ENCODE measurements around the gene POU3F1.

The POU3F1 gene

GRCh38 chr1:37995751-37996345 lies 50.7 kb downstream of the POU3F1 start:
- TF ChIP-seq HOXC10 (CRISPR knock-in tag; IDR thresholded peaks at IDR 0.05) (no peak), ZNF311 (tag by site-specific recombination; IDR thresholded peaks at IDR 0.05; ENCODE audit: borderline replicate concordance) (no peak), GLIS1 (tag by site-specific recombination; IDR thresholded peaks at IDR 0.05) (no peak), ZNF146 (tag by site-specific recombination; IDR thresholded peaks at IDR 0.05) (no peak), ZNF645 (tag by site-specific recombination; IDR thresholded peaks at IDR 0.05) (no peak), SETDB1 (IDR thresholded peaks at IDR 0.05; ENCODE audit: insufficient read length, low read length) (no peak), TCF7L2 (IDR thresholded peaks at IDR 0.05; ENCODE audit: borderline replicate concordance, low read depth, low read length) (no peak), ZNF623 (tag by site-specific recombination; IDR thresholded peaks at IDR 0.05) (no peak), ZFP69B (tag by site-specific recombination; IDR thresholded peaks at IDR 0.05) (no peak), ZNF184 (tag by site-specific recombination; IDR thresholded peaks at IDR 0.05) (no peak)
- Histone ChIP-seq H3K36me3 (ENCODE audit: control insufficient read depth in 2 of 2, insufficient read depth in 1 of 2, low read length in 2 of 2) (peaks cover 0 to 45% of the 10 kb centered on the region in 2 experiments; a peak in 1 of 3 replicates), H3K27ac (ENCODE audit: extremely low read depth, low read depth, low read length) (no peak overlapping the region), H3K4me1 (ENCODE audit: control insufficient read depth, insufficient read depth, low read length) (peaks cover 13% of the 10 kb centered on the region), H3K4me3 (ENCODE audit: low read depth, low read length) (no peak overlapping the region), H3K9me3 (ENCODE audit: control insufficient read depth, insufficient read depth, low read depth, low read length) (no peaks in the 10 kb centered on the region)
- ChIA-PET CTCF (no interaction called here), POLR2A (no interaction called here)

GRCh38 chr1:37994886-37995566 lies 51.6 kb downstream of the POU3F1 start:
- Histone ChIP-seq H3K27ac (ENCODE audit: extremely low read depth, low read depth, low read length) (no peak overlapping the region), H3K36me3 (ENCODE audit: control insufficient read depth in 2 of 2, insufficient read depth in 1 of 2, low read length in 2 of 2) (peaks cover 0 to 45% of the 10 kb centered on the region in 2 experiments; a peak in 1 of 3 replicates), H3K9me3 (ENCODE audit: control insufficient read depth, insufficient read depth, low read depth, low read length) (no peaks in the 10 kb centered on the region), H3K4me3 (ENCODE audit: low read depth, low read length) (no peak overlapping the region), H3K4me1 (ENCODE audit: control insufficient read depth, insufficient read depth, low read length) (peaks cover 5% of the 10 kb centered on the region; the same call in 1 of the 2 replicates)
- CTCF ChIA-PET: interaction anchor here (2.0 kb wide), 1 partner anchor 24 kb away, joined by 5 read pairs; no protein-coding TSS in a partner anchor
- POLR2A ChIA-PET: interaction anchor here (1.0 kb wide), 1 partner anchor 18 kb away, joined by 4 read pairs; the partner anchor contains the start of gene UTP11
- TF ChIP-seq ZNF510 (tag by site-specific recombination; IDR thresholded peaks at IDR 0.05; ENCODE audit: insufficient replicate concordance) (no peak), ZXDB (tag by site-specific recombination; IDR thresholded peaks at IDR 0.05) (no peak), AEBP2 (tag by site-specific recombination; IDR thresholded peaks at IDR 0.05; ENCODE audit: borderline replicate concordance) (no peak), ZNF341 (tag by site-specific recombination; IDR thresholded peaks at IDR 0.05; ENCODE audit: low read depth) (no peak), ZNF18 (tag by site-specific recombination; IDR thresholded peaks at IDR 0.05) (no peak), ZNF629 (tag by site-specific recombination; IDR thresholded peaks at IDR 0.05) (no peak), ZNF175 (tag by site-specific recombination; IDR thresholded peaks at IDR 0.05) (no peak), ZNF776 (tag by site-specific recombination; IDR thresholded peaks at IDR 0.05; ENCODE audit: borderline replicate concordance) (no peak), ZNF660 (tag by site-specific recombination; IDR thresholded peaks at IDR 0.05) (no peak), YY2 (tag by site-specific recombination; IDR thresholded peaks at IDR 0.05) (no peak), ZBTB48 (tag by site-specific recombination; IDR thresholded peaks at IDR 0.05) (no peak)
